DLD1 (cell line): ENCODE data around the gene SPI1.
"Not testable (repeated sequence)": the region's sequence is repeated elsewhere in the genome, so short reads cannot be mapped to it uniquely, and the experiment has no call there.

ENCODE experiments used
- in situ Hi-C: cut with HindIII; loops from 2 replicates; pipeline ENCODE4 v1.10.0; 2017; ENCODE audit warnings: low sequenced_read_pairs

Gene SPI1

DNA sequence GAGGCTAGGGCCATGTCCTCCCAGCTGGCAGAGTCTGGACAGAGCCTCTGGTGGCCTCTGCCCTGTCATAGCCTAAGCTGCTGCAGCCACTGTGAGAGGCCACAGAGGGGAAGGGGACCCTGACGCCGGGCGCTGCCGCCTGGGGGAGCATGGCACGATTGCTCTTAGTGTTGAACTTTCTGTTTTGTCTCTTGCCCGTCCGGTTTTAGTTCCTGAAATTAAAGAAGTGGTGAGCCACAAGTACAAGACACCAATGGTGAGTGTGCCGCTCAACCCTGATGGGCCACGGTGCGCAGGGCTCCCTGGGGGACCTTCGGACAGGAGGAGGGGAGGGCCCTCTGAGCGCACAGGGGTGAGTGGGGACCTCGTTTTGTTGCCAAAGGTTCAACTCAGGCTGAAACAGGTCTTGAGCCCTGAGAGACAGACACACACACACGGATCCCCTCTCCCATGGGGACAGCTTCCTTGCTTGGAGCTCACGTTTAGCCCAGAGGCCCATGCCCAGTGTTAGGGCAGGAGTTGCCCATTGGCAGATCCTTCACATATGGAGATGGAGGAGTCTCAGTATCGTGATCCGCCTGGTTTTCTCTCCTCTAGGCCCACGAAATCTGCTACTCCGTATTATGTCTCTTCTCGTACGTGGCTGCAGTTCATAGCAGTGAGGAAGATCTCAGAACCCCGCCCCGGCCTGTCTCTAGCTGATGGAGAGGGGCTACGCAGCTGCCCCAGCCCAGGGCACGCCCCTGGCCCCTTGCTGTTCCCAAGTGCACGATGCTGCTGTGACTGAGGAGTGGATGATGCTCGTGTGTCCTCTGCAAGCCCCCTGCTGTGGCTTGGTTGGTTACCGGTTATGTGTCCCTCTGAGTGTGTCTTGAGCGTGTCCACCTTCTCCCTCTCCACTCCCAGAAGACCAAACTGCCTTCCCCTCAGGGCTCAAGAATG, 49.6 kb downstream of the SPI1 start:
- in situ Hi-C loops, result no loop called here

DNA sequence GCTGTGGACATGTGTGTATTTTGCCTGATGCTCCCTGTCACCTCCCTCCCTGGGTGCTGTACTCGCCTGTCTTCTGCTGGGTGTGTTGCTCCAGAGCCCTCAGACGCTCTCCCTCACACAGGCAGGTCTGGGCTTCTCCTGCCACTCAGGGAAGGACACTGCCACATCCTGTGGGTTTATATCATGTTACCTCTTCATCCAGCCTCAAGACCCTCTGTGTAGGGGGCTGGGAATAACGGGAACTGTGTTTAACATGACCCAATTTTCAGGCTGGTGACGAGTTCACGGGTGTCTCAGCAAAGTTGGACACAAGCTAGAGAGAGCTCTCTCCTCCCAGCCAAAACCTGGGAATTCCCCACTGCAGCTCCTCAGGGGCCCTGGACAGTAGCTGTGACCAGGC, 50.4 kb downstream of the SPI1 start:
- in situ Hi-C loops, result no loop called here

DNA sequence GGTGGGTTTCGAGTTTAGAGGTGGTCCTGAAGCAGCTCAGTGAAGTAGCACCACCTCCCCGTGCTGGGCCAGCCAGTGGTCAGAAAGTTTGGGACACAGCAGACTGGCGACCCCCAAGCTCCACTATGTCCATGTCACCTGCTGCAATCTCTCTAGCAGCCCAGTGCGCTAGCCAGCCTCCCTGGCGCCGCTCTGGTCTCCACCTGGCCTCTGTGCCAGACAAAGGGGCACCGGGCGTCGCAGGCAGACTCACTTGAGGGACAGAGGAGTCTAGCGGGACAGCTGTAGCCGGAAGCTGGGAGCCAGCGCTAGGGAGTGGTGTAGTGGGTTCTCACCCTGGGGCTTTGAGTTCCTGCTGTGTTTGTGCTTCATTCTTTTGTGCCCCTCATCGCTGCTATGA, 51.3 kb downstream of the SPI1 start:
- in situ Hi-C loops, result no loop called here

DNA sequence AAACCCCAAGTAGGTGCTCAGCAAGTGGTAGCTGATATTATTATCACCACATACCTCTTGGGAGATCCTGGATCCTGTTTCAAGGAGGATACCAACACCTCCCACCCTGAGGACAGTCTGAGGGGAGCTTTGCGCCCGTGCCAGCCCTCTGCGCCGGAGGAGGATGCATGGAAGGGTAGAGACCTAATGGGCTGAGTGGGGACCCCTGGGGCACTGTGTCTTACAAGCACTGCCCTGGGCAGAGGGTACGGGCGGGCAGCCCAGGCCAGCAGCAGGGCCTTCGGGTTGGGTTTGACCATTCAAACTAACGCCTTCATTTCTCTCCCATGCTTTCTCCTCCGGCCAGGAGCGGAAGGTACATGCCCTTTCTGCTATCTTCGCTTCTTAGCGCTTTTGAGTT, 52.1 kb downstream of the SPI1 start:
- in situ Hi-C loops, result no loop called here

DNA sequence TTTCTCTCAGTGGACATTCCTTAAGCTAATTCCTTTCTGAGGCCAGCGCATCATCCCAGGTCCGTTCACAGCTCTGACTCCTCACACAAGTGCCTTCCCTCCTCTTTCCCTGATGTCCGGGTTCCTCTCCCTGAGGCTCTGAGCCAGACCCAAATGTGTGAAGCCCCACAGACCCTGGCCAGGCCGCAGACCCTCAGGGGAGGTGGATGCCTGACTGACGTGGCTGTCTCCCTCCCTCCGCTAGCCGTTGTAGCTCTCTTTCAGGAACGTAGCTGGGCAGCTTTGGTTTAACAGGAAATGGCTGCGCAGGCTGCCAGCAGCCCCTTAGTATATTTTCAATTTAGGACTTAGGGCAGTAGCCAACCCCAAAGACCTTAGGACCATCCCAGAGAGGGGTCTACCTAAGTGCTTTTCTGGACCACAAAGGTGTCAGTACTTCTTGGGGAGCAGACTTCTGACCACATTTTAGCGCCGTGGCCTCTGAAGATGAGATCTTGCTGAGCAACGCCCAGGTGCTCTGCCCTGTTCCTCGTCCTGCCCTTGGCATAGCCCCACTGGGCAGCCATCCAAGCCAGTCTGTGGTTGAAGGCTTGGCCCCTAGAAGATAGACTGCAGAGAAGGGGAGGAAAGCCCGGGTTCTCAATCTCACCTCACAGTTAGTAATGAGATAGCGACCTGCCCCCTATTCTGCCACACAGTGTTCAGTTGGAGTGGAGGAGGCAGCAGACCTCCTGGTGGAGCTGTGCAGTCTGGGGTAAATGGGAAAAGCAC, 52.9 kb downstream of the SPI1 start:
- in situ Hi-C loops, result no loop called here

DNA sequence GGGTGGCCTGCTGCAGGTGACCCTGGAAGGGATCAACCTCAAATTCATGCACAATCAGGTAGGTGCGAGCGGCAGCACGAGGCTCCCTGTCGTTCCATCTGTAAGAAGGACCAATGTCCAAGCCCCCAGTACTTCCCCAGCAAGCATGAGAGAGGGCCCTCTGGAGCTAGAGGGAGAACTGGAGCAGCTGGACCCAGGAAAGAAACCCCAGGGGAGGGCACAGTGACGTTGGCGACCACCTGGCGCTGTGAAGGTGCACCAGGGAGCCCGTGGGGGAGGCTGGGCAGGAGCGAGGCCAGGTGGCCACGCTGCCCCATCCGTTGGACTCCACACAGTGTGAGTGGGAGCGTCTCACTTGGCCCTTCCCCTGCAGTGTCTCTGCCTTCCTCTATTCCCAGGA, 53.8 kb downstream of the SPI1 start:
- in situ Hi-C loops, result no loop called here

DNA sequence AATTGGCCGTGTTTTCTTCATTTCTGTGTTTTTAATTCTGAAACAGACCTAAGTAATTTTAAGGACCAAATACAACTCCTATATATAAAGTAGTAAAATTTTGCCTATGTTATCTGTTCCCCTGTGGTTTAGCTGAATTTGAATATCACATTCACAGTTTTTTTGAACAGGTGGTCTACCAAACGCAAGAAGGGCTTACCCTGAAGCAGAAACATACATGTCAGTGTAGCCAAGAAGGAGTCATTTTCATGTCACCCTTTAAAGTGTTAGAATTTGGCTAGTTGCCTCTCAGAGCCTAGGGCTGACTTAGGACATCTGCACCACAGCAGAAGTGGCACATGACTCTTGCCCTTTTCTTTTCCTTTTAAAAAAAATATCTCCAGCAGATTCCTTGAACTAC, 60.2 kb downstream of the SPI1 start:
- in situ Hi-C loops, result no loop called here

DNA sequence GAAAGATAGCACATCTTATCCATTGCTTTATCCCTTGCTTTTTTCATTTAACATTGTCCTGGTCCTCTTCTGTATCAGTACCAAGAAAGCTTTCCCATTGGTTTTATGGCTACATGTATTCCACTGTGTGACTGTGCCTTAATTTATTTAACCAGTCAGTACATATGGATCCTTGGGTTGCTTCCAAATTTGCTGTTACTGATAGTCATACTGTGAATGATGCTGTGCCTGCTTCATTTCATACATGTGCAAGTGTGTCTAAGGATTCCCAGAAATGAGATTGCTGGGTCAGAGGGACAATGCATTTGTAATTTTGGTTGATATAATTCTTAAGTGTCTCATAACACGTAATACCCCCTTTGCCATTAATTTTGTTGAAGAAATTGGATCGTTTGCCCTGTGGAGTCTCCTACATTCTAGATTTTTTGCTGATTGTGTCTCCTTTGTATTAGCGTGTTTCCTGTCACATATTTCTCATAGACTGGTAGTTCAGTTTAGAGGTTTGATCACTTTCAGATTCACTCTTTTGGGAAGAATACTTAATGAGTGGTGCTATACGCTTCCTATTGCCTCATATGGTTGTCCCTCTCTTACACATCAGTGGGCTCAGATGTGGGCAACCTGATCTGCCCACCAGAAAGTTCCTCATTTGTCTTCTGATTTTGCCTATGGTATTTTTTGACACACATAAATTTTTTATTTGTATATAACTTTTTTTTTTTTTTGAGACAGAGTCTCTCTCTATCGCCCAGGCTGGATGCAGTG, 61.1 kb downstream of the SPI1 start:
- in situ Hi-C loops, result no loop called here

DNA sequence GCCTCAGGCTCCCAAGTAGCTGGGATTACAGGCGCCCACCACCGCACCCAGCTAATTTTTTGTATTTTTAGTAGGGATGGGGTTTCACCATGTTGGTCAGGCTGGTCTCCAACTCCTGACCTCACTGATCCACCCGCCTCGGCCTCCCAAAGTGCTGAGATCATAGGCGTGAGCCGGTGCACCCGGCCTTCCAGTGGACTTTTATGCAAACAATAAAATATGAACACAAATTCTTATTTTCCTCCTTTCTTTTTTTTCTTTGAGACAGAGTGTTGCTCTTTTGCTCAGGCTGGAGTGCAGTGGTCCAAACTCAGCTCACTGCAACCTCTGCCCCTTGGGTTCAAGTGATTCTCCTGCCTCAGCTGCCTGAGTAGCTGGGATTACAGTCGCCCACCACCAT, 61.8 kb downstream of the SPI1 start:
- in situ Hi-C loops, result not testable (repeated sequence)

DNA sequence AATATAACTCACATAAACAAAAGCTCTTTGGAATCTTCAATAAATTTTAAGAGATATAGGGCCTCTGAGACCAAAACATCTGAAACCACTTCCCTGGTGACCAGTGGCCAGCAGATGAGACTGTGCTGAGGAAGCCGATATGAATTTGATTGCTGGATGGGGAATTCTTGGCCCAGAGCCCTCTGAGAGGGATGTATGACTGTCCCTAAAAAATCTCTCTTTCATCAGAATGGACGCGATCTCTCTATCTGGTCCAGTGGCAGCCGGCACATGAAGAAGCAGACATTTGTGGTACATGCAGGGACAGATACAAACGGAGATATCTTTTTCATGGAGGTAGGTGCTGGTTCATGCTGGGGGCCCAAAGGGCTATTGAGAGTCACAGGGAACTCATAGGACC, 63.4 kb downstream of the SPI1 start:
- in situ Hi-C loops, result no loop called here

DNA sequence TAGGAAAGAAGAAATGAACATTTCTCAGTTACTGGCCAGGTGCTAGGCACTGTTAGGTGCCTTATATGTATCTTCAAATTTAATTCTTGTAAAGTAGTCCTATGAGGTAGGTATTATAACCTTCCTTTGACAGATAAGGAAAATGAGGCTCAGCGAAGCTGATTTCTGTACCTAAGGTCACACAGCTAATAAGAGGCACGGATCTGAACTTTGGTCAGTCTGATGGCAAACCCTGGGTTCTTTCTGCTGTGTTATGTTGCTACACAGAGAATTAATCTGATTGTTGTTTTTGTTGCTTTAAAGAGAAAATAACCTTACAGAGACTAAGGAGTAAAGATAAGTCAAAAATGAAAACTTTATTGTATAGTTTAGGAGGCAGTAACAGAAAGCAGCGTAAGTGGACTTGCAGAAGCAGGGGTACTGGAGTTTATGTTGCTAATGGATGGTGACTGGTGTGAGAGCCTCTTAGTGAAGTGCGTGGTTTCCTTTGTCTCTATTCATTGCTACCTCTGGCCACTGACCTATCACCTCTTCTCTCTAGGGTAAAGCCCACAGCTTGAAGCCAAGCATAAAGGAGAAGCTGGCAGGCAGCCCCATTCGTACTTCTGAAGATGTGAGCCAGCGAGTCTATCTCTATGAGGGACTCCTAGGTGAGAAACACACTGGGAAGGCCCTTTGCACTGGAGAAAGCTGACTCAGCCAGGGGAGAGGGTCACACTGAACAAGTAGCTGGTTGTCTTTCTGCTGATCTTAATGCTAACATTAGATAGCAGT, 70.1 kb downstream of the SPI1 start:
- in situ Hi-C loops, result no loop called here

DNA sequence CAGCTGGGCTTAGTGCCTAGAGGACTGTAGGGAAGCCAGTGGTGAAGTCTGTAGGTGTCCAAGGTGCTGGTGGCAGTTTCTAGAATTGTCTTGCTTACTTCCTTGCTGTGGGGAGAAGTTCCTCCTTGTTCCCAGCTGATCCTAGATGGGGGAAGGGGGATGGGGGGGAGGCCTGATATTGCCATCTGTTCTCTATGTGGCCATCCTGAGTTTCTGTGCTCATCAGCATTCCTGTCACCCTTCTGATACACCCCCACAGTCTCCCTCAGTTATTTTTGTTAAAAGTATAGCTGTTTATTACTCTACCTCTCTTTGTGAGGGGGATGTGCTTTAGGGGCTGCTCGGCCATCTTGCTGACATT, 71.9 kb downstream of the SPI1 start:
- in situ Hi-C loops, result no loop called here

DNA sequence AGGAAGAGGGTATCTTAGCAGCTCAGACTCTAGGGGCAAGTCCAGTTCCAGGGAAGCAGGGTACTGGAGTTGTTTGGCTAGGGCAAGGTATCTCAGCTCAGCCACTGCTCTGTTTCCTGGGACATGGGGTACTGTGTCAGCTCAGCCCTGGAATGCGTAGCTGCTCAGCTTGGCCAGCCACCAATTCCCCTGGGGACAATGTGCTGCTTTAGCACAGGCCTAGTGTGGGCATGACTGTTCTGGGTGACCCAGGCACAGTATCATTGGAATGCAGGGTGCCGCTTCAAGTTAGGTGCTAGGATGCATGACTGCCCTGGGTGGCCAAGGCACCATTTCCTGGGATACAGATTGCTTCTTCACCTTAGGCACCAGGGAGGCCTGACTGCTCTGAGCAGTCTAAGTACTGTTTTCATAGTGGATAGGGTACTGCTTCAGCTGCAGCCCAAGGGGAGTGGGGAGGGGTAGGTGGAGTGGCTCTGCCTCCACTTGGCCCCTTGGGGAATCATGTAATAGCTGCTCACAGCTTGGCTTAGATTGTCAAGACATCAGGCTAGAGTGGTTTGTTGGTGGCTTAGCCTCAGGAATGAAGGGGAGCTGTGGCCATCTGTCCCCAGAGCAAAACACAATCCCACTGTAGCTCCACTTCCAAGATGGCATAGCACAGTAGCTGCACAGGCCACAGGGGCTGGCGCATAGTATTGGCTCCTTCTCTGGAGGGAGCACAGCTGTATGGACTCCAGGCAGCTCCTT, 72.4 kb downstream of the SPI1 start:
- in situ Hi-C loops, result no loop called here
